AG04450 (cell line): Measurements from ENCODE around the gene CFAP119. TPM values are rescaled to one million over a fixed set of nuclear protein-coding genes. Genes with fewer than 3 reads are reported as not detected.

Experiments
- CTCF ChIA-PET: fragments of 300-600, 350-600 bp; formaldehyde crosslinking; extraction: SDS; loops from one replicate; lab custom pipeline; 2022; ENCODE audit warnings: antibody characterized with exemption, inconsistent platforms; lab: Charles Lee
- POLR2A ChIA-PET: fragments of 350-600 bp; formaldehyde crosslinking; extraction: SDS; loops from one replicate; lab custom pipeline; 2021; ENCODE audit warnings: antibody characterized with exemption, inconsistent platforms; lab: Yijun Ruan, JAX
- DNase-seq: peaks from one replicate; pipeline ENCODE4 v3.0.0-alpha.2; 2011; ENCODE audit warnings: low read depth, low spot score
- H3K27ac ChIP-seq: one replicate; pipeline ENCODE4 v1.5.1; 2012; ENCODE audit warnings: low read depth, low read length, control low read depth
- H3K27me3 ChIP-seq: one replicate; pipeline ENCODE4 v1.6.0; 2012; ENCODE audit warnings: low read length; ENCODE audit not compliant: control insufficient read depth, insufficient read depth
- H3K4me3 ChIP-seq: 2 replicates; pipeline ENCODE4 v1.5.1; 2011; ENCODE audit warnings: mild to moderate bottlenecking, low read depth, low read length, control low read depth
- H3K9me3 ChIP-seq: 2 replicates; pipeline ENCODE4 v1.5.1; 2012; ENCODE audit warnings: low read length; ENCODE audit not compliant: control insufficient read depth, insufficient read depth
- CTCF ChIP-seq: IDR thresholded peaks from 2 replicates; pipeline ENCODE4 v1.5.1; 2011; ENCODE audit warnings: low read depth, low read length, control low read depth, inconsistent platforms
- polyA plus RNA-seq: library from polyadenylated mRNA; depleted of rRNA; stranded (reverse); fragments of >200 nt; gene quantifications from 2 replicates; pipeline ENCODE4 v1.2.3, GENCODE V29; 2011

CFAP119 gene
- polyA plus RNA-seq, 1 experiment = 3.1 TPM

GRCh38 chr16:30771726-30772125, 9.9 kb upstream of the CFAP119 start:
- DNase-seq = no peak
- CTCF ChIA-PET = interaction anchor here (1.4 kb wide), 1 partner anchor 42 kb away, joined by 3 read pairs; no protein-coding TSS in a partner anchor
- POLR2A ChIA-PET = no interaction called here

GRCh38 chr16:30769379-30770089, 7.7 kb upstream of the CFAP119 start:
- DNase-seq = no peak
- Histone ChIP-seq H3K9me3 (no peaks in the 10 kb centered on the region; the same call in 1 of the 2 replicates), H3K4me3 (no peak overlapping the region), H3K27ac (no peak overlapping the region), H3K27me3 (no peaks in the 10 kb centered on the region)
- POLR2A ChIA-PET = interaction anchor here (0.6 to 1.5 kb wide), 3 partner anchors 8 to 18 kb away, joined by 3 to 5 read pairs (median 3); partner anchors contain the start of gene ZNF629
- TF ChIP-seq CTCF = no peak
- CTCF ChIA-PET = no interaction called here

More at GRCh38 chr16:30771726-30772125, 9.9 kb upstream of the CFAP119 start:
- Histone ChIP-seq H3K27ac (no peak overlapping the region), H3K9me3 (no peaks in the 10 kb centered on the region; the same call in 1 of the 2 replicates), H3K4me3 (no peak overlapping the region), H3K27me3 (no peaks in the 10 kb centered on the region)
- TF ChIP-seq CTCF = no peak

- Histone ChIP-seq H3K4me3 (no peak overlapping the region), H3K27me3 (no peaks in the 10 kb centered on the region), H3K27ac (no peak overlapping the region), H3K9me3 (no peaks in the 10 kb centered on the region; the same call in 1 of the 2 replicates)
- CTCF ChIA-PET = no interaction called here
- no peak for DNase-seq
- POLR2A ChIA-PET = interaction anchor here (1.5 kb wide), 1 partner anchor 9 kb away, joined by 3 read pairs; no protein-coding TSS in a partner anchor
- no peak for TF ChIP-seq CTCF
Measured at GRCh38 chr16:30768583-30769181, 6.8 kb upstream of the CFAP119 start.

- DNase-seq = no peak
- no peak overlapping the region for H3K4me3 ChIP-seq
- ChIA-PET POLR2A (no interaction called here), CTCF (no interaction called here)
- no peaks in the 10 kb centered on the region for H3K27me3 ChIP-seq
- H3K9me3 ChIP-seq = no peaks in the 10 kb centered on the region; the same call in 1 of the 2 replicates
- no peak for TF ChIP-seq CTCF
- H3K27ac ChIP-seq = no peak overlapping the region
Measured at GRCh38 chr16:30767767-30768465, 6.1 kb upstream of the CFAP119 start.
